Airway epithelial cell (primary cell): Measurements from ENCODE around the gene MYCL. TPM values are rescaled to one million over a fixed set of nuclear protein-coding genes. Genes with fewer than 3 reads are reported as not detected.

ENCODE experiments used
- total RNA-seq: library from RNA; depleted of rRNA; stranded (reverse); fragments of >200 nt; gene quantifications from 2 replicates; pipeline ENCODE4 v1.2.3, GENCODE V29; 2015

MYCL gene
- total RNA-seq, result 9.7 and 12.2 TPM in 2 replicates

DNA sequence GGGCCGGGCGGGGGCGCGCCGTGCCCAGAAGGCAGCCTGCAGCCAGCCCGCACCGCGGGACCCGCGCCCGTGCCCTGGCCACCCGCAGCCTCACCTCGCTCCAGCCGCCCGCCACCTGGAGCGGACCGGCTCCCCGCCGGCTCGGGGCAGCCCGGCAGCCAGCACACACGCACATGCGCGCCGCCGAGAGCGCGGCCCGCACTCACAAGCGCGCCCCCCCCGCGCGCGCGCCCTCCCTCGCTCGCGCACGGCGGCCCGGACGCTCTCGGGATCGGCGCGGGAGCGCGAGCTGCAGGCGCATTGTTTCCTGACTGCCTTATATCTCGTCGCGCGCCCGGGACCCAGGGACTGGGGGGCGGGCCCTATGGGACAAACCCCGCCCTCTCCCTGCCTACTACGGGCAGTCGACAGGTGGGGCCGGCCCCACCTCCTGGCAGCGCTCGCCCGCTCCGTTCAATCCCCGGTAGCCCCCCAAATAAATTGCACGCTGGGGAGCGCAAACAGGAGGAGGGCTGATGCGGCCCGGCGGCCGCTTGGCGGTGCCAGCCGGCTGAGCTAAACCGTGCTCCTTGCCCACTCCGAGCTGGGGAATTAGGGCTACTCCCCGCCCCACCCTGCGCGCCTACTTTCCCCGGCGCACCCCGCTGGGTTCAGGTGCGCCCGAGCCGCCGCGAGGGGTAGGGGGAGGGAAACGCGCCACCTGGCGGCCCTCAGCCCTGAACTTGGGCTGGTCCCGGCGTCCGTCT is at the start of gene MYCL:
MYCL (minus strand) TSS at position 204 of the 746 bp plus-strand sequence. CDS start 483 bp downstream, outside the sequence.

Other genes starting within 250 kb of the MYCL start
- not detected in 2 replicates for gene NT5C1A, start 229.8 kb downstream of the MYCL start, total RNA-seq
- 0.07 TPM in 1 of 2 replicates, not detected in the other for gene HPCAL4, start 210.5 kb downstream of the MYCL start, total RNA-seq
- gene PPIE, start 163.0 kb downstream of the MYCL start, total RNA-seq, result 40.1 and 45.6 TPM in 2 replicates
- gene OXCT2, start 130.6 kb downstream of the MYCL start, total RNA-seq, result 1.1 and 1.2 TPM in 2 replicates
- gene BMP8B, start 113.1 kb downstream of the MYCL start, total RNA-seq, result under 0.01 and 0.07 TPM in 2 replicates
- 20.1 and 23.8 TPM in 2 replicates for gene TRIT1, start 18.4 kb downstream of the MYCL start, total RNA-seq
- 23.6 and 30.8 TPM in 2 replicates for gene MFSD2A, start 53.2 kb upstream of the MYCL start, total RNA-seq
- 328 and 376 TPM in 2 replicates for gene CAP1, start 138.8 kb upstream of the MYCL start, total RNA-seq
- gene PPT1, start 195.3 kb upstream of the MYCL start, total RNA-seq, result 41.7 and 42.4 TPM in 2 replicates